Cardiac muscle cell (in vitro differentiated cells and primary cell): ENCODE measurements around the gene ORM1. TPM values are rescaled to one million over a fixed set of nuclear protein-coding genes. Genes with fewer than 3 reads are reported as not detected.

ENCODE experiments used
- DNase-seq, 2 donors: peaks; one replicate each; pipeline versions ENCODE4 v3.0.0 to v3.0.0-alpha.2; 2010 to 2017; ENCODE audit warnings: low read depth in 1 of 2, low spot score in 1 of 2
- H3K27ac ChIP-seq: fragments of 200-600 bp; sonication (generic); 2 replicates; pipeline ENCODE4 v1.5.1; 2016
- H3K27me3 ChIP-seq: fragments of 200-600 bp; sonication (generic); 2 replicates; pipeline ENCODE4 v1.6.0; 2016; ENCODE audit warnings: control low read depth
- H3K36me3 ChIP-seq: fragments of 200-600 bp; sonication (generic); 2 replicates; pipeline ENCODE4 v1.5.1; 2016; ENCODE audit warnings: control low read depth
- H3K4me1 ChIP-seq: fragments of 200-600 bp; sonication (generic); 2 replicates; pipeline ENCODE4 v1.8.1; 2017; ENCODE audit warnings: low read depth, mild to moderate bottlenecking, mixed run types
- H3K4me3 ChIP-seq: fragments of 200-600 bp; sonication (generic); 2 replicates; pipeline ENCODE4 v1.5.1; 2016; ENCODE audit warnings: mild to moderate bottlenecking
- H3K9me3 ChIP-seq: fragments of 200-600 bp; sonication (generic); 2 replicates; pipeline ENCODE4 v1.5.1; 2017; ENCODE audit warnings: low read depth, mild to moderate bottlenecking, control low read depth
- CTCF ChIP-seq: IDR thresholded peaks from 2 replicates; pipeline ENCODE4 v1.5.1; 2012; ENCODE audit warnings: low read depth, mild to moderate bottlenecking, low read length
- polyA plus RNA-seq: library from polyadenylated mRNA; unstranded; fragments of >200 nt; fragmentation: Nextera tagmentation; extraction: Ambion mirVana; gene quantifications from 2 replicates; pipeline ENCODE4 v1.2.1, GENCODE V29; 2016
- total RNA-seq: library from RNA; depleted of rRNA; stranded (reverse); fragments of >200 nt; gene quantifications from 2 replicates; pipeline ENCODE4 v1.2.3, GENCODE V29; 2016

ORM1 gene
- total and polyA plus RNA-seq, 2 experiments from 2014 or later = 0.75 TPM; not detected in 1

DNA sequence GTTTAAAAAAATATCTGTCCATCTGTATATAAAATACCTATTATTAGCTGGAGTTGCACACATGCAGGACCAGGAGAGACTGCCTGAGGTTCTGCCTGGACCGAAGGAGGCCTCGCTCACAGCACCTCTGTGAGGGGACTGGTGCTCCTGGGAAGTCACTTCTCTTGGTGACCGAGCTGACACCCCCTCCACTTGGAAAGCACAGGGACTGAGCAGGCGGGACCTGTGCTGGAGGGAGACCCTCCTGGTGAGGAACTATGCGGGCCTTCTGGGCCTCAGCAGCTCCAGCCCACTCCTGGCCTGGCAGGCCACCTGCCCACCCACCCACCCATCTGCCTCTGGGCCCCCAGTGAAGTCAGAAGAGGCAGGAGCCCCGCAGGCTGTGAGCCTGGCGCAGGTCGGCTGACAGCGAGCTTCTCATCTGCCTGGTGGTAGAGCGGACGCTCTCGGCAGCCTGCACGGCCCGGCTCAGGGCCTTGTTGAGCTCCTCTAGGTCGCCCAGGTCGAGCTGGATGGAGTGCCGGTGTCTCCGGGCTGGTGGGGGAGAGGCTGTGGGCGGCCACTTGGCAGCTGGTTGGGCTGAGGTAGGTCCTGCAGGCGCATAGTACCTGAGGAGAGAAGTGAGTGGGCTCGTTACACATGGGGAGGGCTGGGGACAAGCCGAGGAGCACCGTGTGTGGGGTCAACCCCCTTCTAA, 13.9 kb downstream of the ORM1 start:
- H3K27me3 ChIP-seq = no peaks in the 10 kb centered on the region
- H3K9me3 ChIP-seq = no peaks in the 10 kb centered on the region
- no peak overlapping the region for H3K27ac ChIP-seq
- no peak for DNase-seq
- peaks cover 7% of the 10 kb centered on the region for H3K36me3 ChIP-seq
- H3K4me3 ChIP-seq = no peak overlapping the region
- no peak for TF ChIP-seq CTCF
- no peaks in the 10 kb centered on the region for H3K4me1 ChIP-seq

GRCh38 chr9:114338187-114338586, 15.3 kb downstream of the ORM1 start:
- no peaks in the 10 kb centered on the region for H3K4me1 ChIP-seq
- H3K9me3 ChIP-seq = no peaks in the 10 kb centered on the region
- no peaks in the 10 kb centered on the region for H3K27me3 ChIP-seq
- no peak overlapping the region for H3K4me3 ChIP-seq
- H3K36me3 ChIP-seq = peaks cover 14% of the 10 kb centered on the region
- no peak for DNase-seq
- no peak overlapping the region for H3K27ac ChIP-seq
- no peak for TF ChIP-seq CTCF

DNA sequence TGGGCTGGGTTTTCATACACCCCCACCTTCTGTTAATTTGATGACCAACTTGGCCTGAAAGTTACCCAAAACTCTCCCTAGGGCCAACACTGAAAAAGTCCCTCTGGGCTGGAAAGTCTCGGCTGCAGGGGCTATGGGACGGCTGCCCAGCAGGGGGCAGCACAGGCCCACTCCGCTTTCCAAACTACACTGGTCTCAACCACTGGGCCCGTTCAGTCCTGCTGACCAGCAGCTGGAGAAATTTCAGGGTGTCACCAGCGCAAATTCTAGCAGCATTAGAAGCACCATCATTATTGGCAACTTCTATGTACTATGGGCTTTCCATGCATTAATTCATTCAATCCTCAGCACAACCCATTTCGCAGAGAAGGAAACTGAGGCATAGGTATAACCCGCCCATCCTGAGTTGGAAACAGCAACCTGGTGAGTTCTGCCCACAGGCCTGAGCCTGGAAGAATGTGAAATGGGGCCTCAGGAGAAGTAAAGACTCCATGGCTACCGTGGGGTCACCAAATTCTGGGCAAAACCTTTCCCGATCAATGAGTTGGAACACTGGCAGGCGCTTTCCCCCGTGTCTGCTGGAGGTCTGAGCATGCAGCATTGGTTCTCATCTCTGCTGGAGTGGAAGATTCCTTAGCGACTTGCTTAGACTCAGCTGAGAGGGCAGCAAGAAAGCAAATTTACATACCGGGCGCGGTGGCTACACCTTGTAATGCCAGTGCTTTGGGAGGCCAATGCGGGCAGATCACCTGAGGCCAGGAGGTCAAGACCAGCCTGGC, 16.4 kb downstream of the ORM1 start:
- DNase-seq = peak; percentile 54 to 70
- TF ChIP-seq CTCF = peak; percentile 95
- Histone ChIP-seq H3K36me3 (peaks cover 19% of the 10 kb centered on the region), H3K9me3 (no peaks in the 10 kb centered on the region), H3K27ac (no peak overlapping the region), H3K4me1 (no peaks in the 10 kb centered on the region), H3K4me3 (no peak overlapping the region), H3K27me3 (no peaks in the 10 kb centered on the region)

DNA sequence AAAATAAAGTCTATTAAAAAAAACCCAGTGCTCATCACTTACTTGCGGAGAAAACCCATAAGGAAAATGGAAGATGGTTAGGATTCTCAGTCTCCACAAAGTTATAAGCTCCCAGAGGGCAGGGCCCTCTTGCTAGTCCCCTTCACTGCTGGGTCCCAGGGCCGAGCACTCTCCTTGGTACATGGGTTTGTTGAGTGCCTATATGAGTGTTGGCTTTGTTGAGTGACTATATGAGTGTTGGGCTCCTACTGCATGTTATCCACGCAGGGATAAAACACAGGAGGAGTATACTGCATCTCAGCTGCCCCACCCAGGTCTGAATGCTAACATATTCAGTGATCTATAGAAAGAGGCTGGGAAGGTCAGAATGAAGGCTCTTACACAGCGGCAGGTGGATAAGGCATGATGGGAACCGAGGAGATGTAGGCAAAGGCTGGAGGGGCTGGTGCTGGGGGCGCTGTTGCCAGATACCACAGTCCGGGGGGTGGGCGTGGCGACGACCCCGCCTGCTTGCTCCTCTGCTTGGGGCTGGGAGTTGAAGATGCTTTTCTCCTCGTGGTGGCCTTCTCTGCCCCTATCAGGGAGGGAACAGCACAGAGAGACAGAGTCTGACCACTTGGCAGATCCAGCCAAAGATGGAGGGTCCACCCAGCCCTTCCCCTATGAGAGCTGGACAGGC, 18.4 kb downstream of the ORM1 start:
- no peak for DNase-seq
- no peaks in the 10 kb centered on the region for H3K4me1 ChIP-seq
- no peaks in the 10 kb centered on the region for H3K9me3 ChIP-seq
- H3K4me3 ChIP-seq = no peak overlapping the region
- H3K27me3 ChIP-seq = no peaks in the 10 kb centered on the region
- peaks cover 31% of the 10 kb centered on the region for H3K36me3 ChIP-seq
- no peak for TF ChIP-seq CTCF
- H3K27ac ChIP-seq = no peak overlapping the region

DNA sequence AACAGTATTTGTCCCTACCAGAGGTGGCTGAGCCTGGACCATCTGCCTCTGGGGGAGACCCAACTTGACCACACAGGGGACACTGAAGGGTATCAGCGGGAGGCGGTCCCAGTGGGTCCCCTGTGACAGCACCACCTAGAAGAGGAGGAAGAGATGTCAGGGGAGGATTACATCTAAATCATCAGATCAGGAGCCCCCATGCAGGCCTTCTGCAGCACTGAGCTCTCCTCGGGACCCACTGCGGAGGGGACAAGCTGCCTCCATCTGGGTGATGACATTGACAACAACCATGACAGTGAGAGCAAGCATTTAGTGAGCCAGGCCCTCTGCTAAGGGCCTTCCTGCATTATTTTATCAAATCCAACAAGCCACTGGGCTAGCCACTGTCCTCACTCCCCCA, 19.1 kb downstream of the ORM1 start:
- no peaks in the 10 kb centered on the region for H3K27me3 ChIP-seq
- H3K36me3 ChIP-seq = peaks cover 36% of the 10 kb centered on the region
- TF ChIP-seq CTCF = no peak
- no peak overlapping the region for H3K4me3 ChIP-seq
- H3K27ac ChIP-seq = no peak overlapping the region
- no peaks in the 10 kb centered on the region for H3K4me1 ChIP-seq
- H3K9me3 ChIP-seq = no peaks in the 10 kb centered on the region
- no peak for DNase-seq
